LoVo (cell line): ENCODE measurements around the gene LTA.

Experiments
- DNase-seq: peaks from one replicate; pipeline ENCODE4 v3.0.0-alpha.2; 2016; ENCODE audit warnings: low spot score

Gene LTA

GRCh38 chr6:31569861-31570536, 2.1 kb upstream of the LTA start:
- no peak for DNase-seq

GRCh38 chr6:31573239-31574105, 1.4 kb downstream of the LTA start:
- no peak for DNase-seq

- DNase-seq, result no peak
These were observed 2.3 kb downstream of the LTA start for GRCh38 chr6:31574106-31575061.

GRCh38 chr6:31575335-31575901, 3.3 kb downstream of the LTA start, which contains the start of gene TNF:
Gene TNF, plus strand, starts transcription at chr6:31575565. Its CDS starts 177 bp downstream, at chr6:31575742.
- no peak for DNase-seq

GRCh38 chr6:31575952-31576685, 4.0 kb downstream of the LTA start:
- DNase-seq, result no peak

GRCh38 chr6:31576897-31577578, 4.9 kb downstream of the LTA start:
- no peak for DNase-seq

GRCh38 chr6:31577579-31577966, 5.5 kb downstream of the LTA start:
- no peak for DNase-seq

- DNase-seq, result no peak
These were observed 6.4 kb downstream of the LTA start for GRCh38 chr6:31578184-31579118.

GRCh38 chr6:31579119-31579505, 7.0 kb downstream of the LTA start:
- DNase-seq, result no peak

GRCh38 chr6:31579546-31580437, 7.7 kb downstream of the LTA start:
- no peak for DNase-seq

- no peak for DNase-seq
These were observed 8.3 kb downstream of the LTA start for GRCh38 chr6:31580438-31580740.

GRCh38 chr6:31580807-31581433, 8.8 kb downstream of the LTA start:
- peak; percentile 81 for DNase-seq

- DNase-seq, result no peak
These were observed 9.5 kb downstream of the LTA start for GRCh38 chr6:31581434-31582229.

GRCh38 chr6:31582230-31582643, 10.1 kb downstream of the LTA start, which contains the start of gene LTB:
Gene LTB, minus strand, starts transcription at chr6:31582424. Its CDS starts 7 bp downstream, at chr6:31582417.
- DNase-seq, result no peak

GRCh38 chr6:31585491-31585890, 13.4 kb downstream of the LTA start:
- peak; percentile 6 for DNase-seq

GRCh38 chr6:31586008-31586407, 13.9 kb downstream of the LTA start, which contains the start of gene LST1:
Gene LST1, plus strand, starts transcription at chr6:31586277. Its CDS starts 1,023 bp downstream, at chr6:31587300.
- DNase-seq, result no peak
